Inferior parietal cortex (tissue), 1 donor: ENCODE results near the gene MAPK8IP1.
A peak's percentile ranks its signal among the peaks of the same experiment; 100 is the strongest.

Experiments used
- DNase-seq: peaks from one replicate; pipeline ENCODE4 v3.0.0-alpha.2; 2016; ENCODE audit errors: extremely low spot score

The MAPK8IP1 gene

GRCh38 chr11:45859661-45860140, 25.8 kb upstream of the MAPK8IP1 start:
- DNase-seq: peak; percentile 80

- DNase-seq: no peak
Measured at GRCh38 chr11:45860348-45860747, 25.1 kb upstream of the MAPK8IP1 start.

GRCh38 chr11:45860764-45861510, 24.5 kb upstream of the MAPK8IP1 start:
- DNase-seq: no peak

- DNase-seq: no peak
Measured at GRCh38 chr11:45864041-45864440, 21.4 kb upstream of the MAPK8IP1 start.

- no peak for DNase-seq
Measured at GRCh38 chr11:45869551-45869950, 15.9 kb upstream of the MAPK8IP1 start.

GRCh38 chr11:45870706-45871105, 14.7 kb upstream of the MAPK8IP1 start:
- DNase-seq: no peak

- no peak for DNase-seq
Measured at GRCh38 chr11:45871638-45872037, 13.8 kb upstream of the MAPK8IP1 start.

- DNase-seq: peak; percentile 74
Measured at GRCh38 chr11:45872651-45873356, 12.6 kb upstream of the MAPK8IP1 start.

GRCh38 chr11:45876401-45876800, 9.1 kb upstream of the MAPK8IP1 start:
- DNase-seq: no peak

- DNase-seq: no peak
Measured at GRCh38 chr11:45877221-45877620, 8.2 kb upstream of the MAPK8IP1 start.

- no peak for DNase-seq
Measured at GRCh38 chr11:45877845-45878244, 7.6 kb upstream of the MAPK8IP1 start.

- DNase-seq: no peak
Measured at GRCh38 chr11:45879803-45880686, 5.4 kb upstream of the MAPK8IP1 start.

- no peak for DNase-seq
Measured at GRCh38 chr11:45880772-45881570, 4.5 kb upstream of the MAPK8IP1 start.

GRCh38 chr11:45881708-45882368, 3.6 kb upstream of the MAPK8IP1 start:
- DNase-seq: no peak

GRCh38 chr11:45884596-45885185, 760 bp upstream of the MAPK8IP1 start:
- no peak for DNase-seq

GRCh38 chr11:45885921-45886721, 670 bp downstream of the MAPK8IP1 start:
- DNase-seq: no peak

- no peak for DNase-seq
Measured at GRCh38 chr11:45886816-45887520, 1.5 kb downstream of the MAPK8IP1 start.

GRCh38 chr11:45887587-45887986, 2.1 kb downstream of the MAPK8IP1 start:
- DNase-seq: no peak

- no peak for DNase-seq
Measured at GRCh38 chr11:45889555-45889954, 4.1 kb downstream of the MAPK8IP1 start.
